Hepatocyte (in vitro differentiated cells): ENCODE measurements around the gene POC1A.

Source experiments
- EZH2 ChIP-seq: fragments of 200-600 bp; sonication (generic); IDR thresholded peaks from 2 replicates; pipeline ENCODE4 v1.6.1; 2016; ENCODE audit warnings: antibody characterized with exemption, mild to moderate bottlenecking, borderline replicate concordance
- EZH2phosphoT487 ChIP-seq: fragments of 200-600 bp; sonication (generic); IDR thresholded peaks from one replicate; pipeline ENCODE4 v1.6.1; 2018; ENCODE audit warnings: antibody characterized with exemption, mild to moderate bottlenecking, low read depth, moderate library complexity; ENCODE audit not compliant: unreplicated experiment, severe bottlenecking
- TF ChIP-seq, protein P1 (sequence below): fragments of 200-600 bp; sonication (generic); IDR thresholded peaks from 2 replicates; pipeline ENCODE4 v1.5.1; 2016; ENCODE audit warnings: antibody characterized with exemption, mild to moderate bottlenecking; ENCODE audit not compliant: poor library complexity

DNA sequence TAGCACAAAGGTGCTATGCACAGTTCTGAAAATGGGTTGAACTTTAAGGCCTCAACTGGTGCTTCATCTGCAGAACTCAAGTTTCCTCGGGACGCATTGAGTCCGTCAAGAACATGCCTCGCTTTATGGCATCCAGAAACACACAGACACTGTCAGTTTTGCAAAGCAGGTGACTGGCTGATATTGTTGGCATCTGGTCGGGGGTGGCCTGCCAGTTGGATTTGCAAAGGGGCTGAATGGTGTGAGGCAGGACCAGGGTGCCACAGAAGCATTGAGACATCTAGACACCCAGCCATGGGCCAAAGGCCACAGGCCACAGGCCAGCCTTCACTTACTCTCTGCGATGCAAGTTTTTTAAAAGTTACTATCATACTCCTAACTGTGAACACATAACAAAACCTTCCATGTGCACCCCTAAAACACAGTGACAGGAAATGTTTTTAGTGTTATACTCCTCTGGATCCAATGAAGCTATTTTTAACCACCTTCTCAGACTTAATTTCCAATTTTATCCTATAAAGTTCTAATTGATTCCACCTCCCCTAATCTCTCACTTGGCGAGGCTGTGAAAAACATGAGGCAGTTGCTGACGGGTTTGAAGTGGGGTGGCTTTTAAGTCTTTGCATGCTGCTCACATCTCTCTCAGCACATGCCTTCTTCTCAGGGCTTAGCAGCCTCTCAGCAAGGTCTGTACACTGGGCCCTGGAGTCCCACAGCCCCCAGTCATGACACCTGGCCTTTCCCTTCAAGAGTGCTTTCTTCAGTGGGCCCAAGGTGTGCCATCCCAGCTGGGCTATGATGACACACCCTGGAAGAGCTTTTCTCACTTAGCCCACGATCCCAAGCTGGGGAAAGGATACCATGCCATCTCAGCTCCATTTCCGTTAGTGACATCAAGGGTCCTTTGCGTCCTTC lies 59.4 kb downstream of the POC1A start:
- TF ChIP-seq, protein P1, sequence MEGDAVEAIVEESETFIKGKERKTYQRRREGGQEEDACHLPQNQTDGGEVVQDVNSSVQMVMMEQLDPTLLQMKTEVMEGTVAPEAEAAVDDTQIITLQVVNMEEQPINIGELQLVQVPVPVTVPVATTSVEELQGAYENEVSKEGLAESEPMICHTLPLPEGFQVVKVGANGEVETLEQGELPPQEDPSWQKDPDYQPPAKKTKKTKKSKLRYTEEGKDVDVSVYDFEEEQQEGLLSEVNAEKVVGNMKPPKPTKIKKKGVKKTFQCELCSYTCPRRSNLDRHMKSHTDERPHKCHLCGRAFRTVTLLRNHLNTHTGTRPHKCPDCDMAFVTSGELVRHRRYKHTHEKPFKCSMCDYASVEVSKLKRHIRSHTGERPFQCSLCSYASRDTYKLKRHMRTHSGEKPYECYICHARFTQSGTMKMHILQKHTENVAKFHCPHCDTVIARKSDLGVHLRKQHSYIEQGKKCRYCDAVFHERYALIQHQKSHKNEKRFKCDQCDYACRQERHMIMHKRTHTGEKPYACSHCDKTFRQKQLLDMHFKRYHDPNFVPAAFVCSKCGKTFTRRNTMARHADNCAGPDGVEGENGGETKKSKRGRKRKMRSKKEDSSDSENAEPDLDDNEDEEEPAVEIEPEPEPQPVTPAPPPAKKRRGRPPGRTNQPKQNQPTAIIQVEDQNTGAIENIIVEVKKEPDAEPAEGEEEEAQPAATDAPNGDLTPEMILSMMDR, result no peak
- TF ChIP-seq EZH2 (no peak), EZH2phosphoT487 (no peak)
